ENCODE data around the gene CYSLTR2.
"Not testable (repeated sequence)": the region's sequence is repeated elsewhere in the genome, so short reads cannot be mapped to it uniquely, and the experiment has no call there.

Gene CYSLTR2

GRCh38 chr13:48686636-48687210 lies 33.0 kb downstream of the CYSLTR2 start:
- in situ Hi-C loops (cut with HindIII; ENCODE audit: low sequenced_read_pairs) = no loop called here

GRCh38 chr13:48687249-48687648 lies 33.5 kb downstream of the CYSLTR2 start:
- in situ Hi-C loops (cut with HindIII; ENCODE audit: low sequenced_read_pairs) = no loop called here

- in situ Hi-C loops (cut with HindIII; ENCODE audit: low sequenced_read_pairs) = no loop called here
These were observed 40.3 kb downstream of the CYSLTR2 start for GRCh38 chr13:48693998-48694397.

- in situ Hi-C loops (cut with HindIII; ENCODE audit: low sequenced_read_pairs) = no loop called here
These were observed 42.0 kb downstream of the CYSLTR2 start for GRCh38 chr13:48695776-48696175.

DNA sequence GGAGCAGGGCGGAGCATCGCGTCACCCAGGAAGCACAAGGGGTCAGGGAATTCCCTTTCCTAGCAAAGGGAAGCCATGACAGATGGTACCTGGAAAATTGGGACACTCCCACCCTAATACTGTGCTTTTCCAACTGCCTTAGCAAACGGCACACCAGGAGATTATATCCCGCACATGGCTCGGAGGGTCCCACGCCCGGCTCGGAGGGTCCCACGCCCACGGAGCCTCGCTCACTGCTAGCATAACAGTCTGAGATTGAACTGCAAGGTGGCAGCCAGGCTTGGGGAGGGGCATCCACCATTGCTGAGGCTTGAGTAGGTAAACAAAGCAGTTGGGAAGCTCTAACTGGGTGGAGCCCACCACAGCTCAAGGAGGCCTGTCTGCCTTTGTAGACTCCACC lies 42.9 kb downstream of the CYSLTR2 start:
- in situ Hi-C loops (cut with HindIII; ENCODE audit: low sequenced_read_pairs) = not testable (repeated sequence)

GRCh38 chr13:48707405-48707804 lies 53.7 kb downstream of the CYSLTR2 start:
- in situ Hi-C loops (cut with HindIII; ENCODE audit: low sequenced_read_pairs) = loop anchor here (5.0 kb wide), 1 partner anchor 90 kb away; no protein-coding TSS in a partner anchor

GRCh38 chr13:48708764-48709163 lies 55.0 kb downstream of the CYSLTR2 start:
- in situ Hi-C loops (cut with HindIII; ENCODE audit: low sequenced_read_pairs) = loop anchor here (5.0 kb wide), 1 partner anchor 91 kb away; no protein-coding TSS in a partner anchor

- in situ Hi-C loops (cut with HindIII; ENCODE audit: low sequenced_read_pairs) = loop anchor here (5.0 kb wide), 1 partner anchor 92 kb away; no protein-coding TSS in a partner anchor
These were observed 55.5 kb downstream of the CYSLTR2 start for GRCh38 chr13:48709213-48709612.

DNA sequence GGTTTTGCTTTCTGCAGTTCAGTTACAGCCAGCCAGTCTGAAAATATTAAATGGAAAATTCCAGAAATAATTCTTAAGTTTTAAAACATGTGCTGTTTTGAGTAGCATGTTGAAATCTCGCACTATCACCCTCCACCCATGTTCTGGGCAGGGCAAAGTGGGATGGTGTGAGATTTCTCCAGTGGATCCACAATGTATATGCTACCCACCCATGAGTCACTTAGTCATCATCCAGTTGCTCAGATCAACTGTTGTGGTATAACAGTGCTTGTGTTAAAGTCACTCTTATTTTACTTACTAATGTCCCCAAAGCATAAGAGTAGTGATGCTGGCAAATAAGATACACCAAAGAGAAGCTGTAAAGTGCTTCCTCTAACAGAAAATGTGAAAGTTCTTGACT lies 56.4 kb downstream of the CYSLTR2 start:
- in situ Hi-C loops (cut with HindIII; ENCODE audit: low sequenced_read_pairs) = no loop called here

- in situ Hi-C loops (cut with HindIII; ENCODE audit: low sequenced_read_pairs) = no loop called here
These were observed 58.4 kb downstream of the CYSLTR2 start for GRCh38 chr13:48712141-48712540.

GRCh38 chr13:48715977-48716376 lies 62.2 kb downstream of the CYSLTR2 start:
- in situ Hi-C loops (cut with HindIII; ENCODE audit: low sequenced_read_pairs) = no loop called here

GRCh38 chr13:48720621-48721020 lies 66.9 kb downstream of the CYSLTR2 start:
- in situ Hi-C loops (cut with HindIII; ENCODE audit: low sequenced_read_pairs) = no loop called here

- in situ Hi-C loops (cut with HindIII; ENCODE audit: low sequenced_read_pairs) = no loop called here
These were observed 69.4 kb downstream of the CYSLTR2 start for GRCh38 chr13:48723168-48723567.

DNA sequence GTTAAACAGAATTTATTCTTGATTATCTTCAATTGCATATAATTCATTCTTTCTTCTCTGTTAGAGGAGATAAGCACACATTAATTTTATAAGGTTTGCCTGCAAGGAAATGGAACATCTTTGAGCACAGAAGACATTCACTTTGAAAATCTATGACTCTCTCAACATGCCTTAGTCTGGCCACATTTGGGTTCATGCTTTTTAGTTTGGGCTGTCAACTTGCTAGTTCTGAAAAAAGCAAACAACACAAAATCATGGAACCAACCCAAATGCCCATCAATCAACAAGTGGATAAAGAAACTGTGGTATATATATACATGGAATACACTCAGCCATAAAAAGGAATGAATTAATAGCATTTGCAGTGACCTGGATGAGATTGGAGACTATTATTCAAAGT lies 71.5 kb downstream of the CYSLTR2 start:
- in situ Hi-C loops (cut with HindIII; ENCODE audit: low sequenced_read_pairs) = no loop called here

DNA sequence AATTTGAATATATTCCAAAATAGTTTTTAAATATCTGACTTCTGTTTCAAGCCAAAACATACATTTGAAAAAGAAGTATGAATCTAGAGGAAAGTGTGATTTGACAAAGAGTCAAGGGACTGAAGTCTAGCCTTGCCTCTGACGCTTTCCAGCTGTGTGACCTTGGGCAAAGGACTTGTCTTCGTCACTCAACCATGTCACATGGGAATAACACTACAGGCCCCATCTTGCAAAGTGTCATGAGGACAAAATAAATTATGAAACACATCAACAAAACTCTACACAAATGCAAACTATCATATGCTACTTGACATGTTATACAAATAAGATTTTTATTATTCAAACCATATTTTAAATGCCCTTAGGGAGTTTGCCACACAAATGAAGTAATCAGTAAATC lies 73.0 kb downstream of the CYSLTR2 start:
- in situ Hi-C loops (cut with HindIII; ENCODE audit: low sequenced_read_pairs) = no loop called here

DNA sequence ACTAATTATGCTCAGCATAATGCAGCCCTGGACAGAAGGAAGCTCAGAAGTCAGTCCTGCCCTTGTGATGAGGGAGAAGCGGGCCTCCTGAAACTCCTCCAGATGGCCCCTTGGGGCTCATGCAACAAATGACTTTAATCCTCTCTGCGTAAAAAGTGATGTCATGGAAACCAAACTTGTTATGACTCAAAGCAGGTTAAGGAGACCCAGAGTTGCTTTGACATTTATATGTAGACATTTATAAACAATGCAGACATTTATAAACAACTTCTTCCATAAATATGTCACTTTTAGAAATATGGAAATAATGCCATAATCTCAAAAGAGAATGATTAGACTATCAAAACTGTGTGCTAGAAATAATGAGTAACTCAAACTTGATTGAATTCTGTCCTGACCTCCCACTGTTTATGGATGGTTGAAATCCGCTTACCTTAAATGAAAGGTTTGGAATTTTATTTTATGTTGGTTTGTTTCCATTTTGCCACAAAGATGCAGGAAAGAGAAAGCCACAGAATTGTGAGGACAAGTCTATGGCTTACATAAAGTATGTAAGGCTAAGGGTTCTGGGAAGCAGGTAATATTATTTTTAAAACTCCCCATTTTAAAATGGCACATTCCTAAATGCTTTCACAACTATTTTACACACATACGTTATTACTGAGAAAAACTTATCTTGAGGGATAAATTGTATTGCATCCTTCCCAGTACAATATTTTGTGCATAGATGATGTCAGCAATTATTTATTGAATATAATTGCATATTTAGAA lies 73.7 kb downstream of the CYSLTR2 start:
- in situ Hi-C loops (cut with HindIII; ENCODE audit: low sequenced_read_pairs) = no loop called here

DNA sequence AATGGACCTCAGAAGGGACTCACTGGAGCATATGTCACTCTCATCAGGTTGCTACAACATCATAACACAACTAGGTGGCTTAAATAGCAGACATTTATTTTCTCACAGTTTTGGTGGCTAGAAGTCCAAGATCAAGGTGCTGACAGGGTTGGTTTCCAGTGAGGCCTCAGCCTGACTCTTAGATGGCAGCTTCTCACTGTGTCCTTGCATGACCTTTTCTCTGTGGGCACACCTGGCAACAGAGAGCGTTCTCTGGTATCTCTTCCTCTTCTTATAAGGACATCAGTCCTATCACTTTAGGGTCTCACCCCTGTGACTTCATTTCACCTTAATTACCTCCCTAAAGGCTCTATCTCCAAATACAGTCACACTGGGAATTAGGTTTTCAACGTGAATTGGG lies 74.5 kb downstream of the CYSLTR2 start:
- in situ Hi-C loops (cut with HindIII; ENCODE audit: low sequenced_read_pairs) = no loop called here

- in situ Hi-C loops (cut with HindIII; ENCODE audit: low sequenced_read_pairs) = no loop called here
These were observed 75.1 kb downstream of the CYSLTR2 start for GRCh38 chr13:48728876-48729275.

DNA sequence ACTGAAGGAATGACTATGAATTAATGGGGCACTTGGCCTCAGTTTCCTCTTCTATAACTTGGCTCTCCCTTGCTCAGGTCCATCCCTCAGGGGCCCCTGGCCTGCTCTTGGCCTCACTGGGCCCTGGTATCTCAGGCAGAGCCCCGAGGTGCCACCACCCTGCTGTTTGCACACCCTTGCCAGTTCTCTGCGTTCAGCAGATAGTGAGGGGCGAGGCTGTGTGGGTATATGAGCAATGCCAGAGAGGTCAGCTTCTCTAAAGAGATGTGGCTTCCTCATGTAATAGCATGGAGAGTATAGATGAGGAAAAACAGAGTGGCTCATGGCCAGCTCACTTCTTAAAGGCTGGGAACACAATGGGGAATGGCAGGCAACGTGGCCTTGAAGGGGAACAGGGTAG lies 76.1 kb downstream of the CYSLTR2 start:
- in situ Hi-C loops (cut with HindIII; ENCODE audit: low sequenced_read_pairs) = no loop called here

DNA sequence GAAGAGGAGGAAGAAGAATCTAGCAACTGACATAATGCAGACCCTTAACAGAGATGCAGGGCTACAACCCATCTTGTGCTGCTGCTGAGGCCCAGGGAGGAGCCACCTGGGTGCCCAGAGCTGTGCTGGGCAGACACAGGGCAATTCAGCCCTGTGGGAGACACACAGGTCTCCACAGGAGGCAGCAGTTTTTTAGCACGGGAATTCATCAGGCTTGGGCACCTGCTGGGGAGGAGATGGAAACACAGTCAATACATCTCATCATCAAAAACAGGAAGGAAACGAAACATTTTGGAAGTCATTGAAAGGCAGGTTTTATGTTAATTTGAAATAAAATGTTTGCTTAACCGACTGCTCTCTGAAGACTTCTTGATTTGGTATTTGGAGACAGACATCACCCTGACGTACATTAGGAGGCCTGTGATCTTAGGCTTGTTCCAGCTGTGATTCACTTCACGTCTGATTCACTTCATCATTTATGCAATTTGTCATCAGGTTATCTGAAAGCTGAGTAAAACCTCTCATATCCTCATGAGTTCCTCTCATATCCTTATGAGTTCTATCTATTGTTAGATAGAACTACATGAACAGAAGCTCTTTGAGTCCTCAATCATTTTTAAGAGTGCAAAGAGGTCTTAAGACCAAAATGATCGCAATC lies 77.4 kb downstream of the CYSLTR2 start:
- in situ Hi-C loops (cut with HindIII; ENCODE audit: low sequenced_read_pairs) = no loop called here

GRCh38 chr13:48731957-48732569 lies 78.3 kb downstream of the CYSLTR2 start:
- in situ Hi-C loops (cut with HindIII; ENCODE audit: low sequenced_read_pairs) = no loop called here
